Measurements from ENCODE around the gene A4GALT.

DNA sequence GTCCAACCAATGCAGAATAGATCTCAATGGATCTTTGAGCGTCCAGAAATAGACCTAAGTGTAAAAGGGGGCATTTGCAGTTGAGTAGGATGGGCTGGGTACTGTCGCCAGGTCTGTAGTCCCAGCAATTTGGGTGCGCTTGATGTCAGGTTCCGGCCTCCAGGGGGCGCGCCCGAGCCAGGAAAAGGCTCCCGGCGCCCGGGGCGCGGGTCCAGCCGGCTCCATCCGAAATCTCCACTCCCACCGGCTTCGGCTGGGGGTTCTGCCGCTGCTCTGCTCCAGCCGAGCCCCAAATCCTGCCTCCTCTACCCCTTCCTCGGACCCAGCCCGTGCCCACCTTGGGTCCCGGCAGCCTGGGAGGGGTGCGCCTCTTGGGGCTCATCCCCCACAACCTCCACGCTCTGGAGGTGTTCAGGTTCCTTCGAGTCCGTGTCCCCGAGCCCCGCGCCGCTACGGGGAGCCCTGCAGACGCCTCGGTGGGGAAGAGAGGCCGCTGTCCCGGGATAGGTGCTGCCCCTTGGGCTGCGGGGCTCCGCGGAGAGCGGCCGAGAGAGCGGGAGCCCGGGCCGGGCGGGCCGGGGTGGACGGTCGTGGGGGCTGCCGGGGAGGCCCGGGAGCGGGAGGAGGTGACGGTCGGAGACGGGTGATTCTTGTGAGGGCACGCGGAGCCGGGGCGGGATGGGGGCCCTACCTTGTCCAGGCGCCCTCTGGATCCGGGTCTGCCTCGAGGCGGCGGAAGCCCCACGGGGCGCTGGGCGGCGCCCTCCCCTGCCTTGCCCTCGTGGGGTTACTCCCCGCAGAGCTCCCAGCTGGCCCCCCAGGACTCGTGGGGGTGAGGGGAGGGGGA lies 58.5 kb downstream of the A4GALT start:
- TF ChIP-seq, protein P1, sequence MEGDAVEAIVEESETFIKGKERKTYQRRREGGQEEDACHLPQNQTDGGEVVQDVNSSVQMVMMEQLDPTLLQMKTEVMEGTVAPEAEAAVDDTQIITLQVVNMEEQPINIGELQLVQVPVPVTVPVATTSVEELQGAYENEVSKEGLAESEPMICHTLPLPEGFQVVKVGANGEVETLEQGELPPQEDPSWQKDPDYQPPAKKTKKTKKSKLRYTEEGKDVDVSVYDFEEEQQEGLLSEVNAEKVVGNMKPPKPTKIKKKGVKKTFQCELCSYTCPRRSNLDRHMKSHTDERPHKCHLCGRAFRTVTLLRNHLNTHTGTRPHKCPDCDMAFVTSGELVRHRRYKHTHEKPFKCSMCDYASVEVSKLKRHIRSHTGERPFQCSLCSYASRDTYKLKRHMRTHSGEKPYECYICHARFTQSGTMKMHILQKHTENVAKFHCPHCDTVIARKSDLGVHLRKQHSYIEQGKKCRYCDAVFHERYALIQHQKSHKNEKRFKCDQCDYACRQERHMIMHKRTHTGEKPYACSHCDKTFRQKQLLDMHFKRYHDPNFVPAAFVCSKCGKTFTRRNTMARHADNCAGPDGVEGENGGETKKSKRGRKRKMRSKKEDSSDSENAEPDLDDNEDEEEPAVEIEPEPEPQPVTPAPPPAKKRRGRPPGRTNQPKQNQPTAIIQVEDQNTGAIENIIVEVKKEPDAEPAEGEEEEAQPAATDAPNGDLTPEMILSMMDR (IDR thresholded peaks at IDR 0.05), result peak; percentile 64 to 82 (median 78)
- TF ChIP-seq POLR2A (IDR thresholded peaks at IDR 0.05), result no peak
- TF ChIP-seq POLR2AphosphoS5 (IDR thresholded peaks at IDR 0.05), result no peak
- no peak for TF ChIP-seq EP300 (IDR thresholded peaks at IDR 0.05)
